GM23338 (cell line): Measurements from ENCODE around the gene OR1S2. TPM values are rescaled to one million over a fixed set of nuclear protein-coding genes. Genes with fewer than 3 reads are reported as not detected.

Source experiments
- ATAC-seq: fragments of 200-7000 bp; cut with Tn5 transposase; 3 replicates; pipeline ENCODE4 v1.9.1; 2020
- DNase-seq: peaks from one replicate; pipeline ENCODE4 v3.0.0-alpha.2; 2015; ENCODE audit warnings: low spot score
- H2AFZ ChIP-seq: fragments of 200-600 bp; sonication (generic); 2 replicates; pipeline ENCODE4 v1.8.0; 2016; ENCODE audit warnings: antibody characterized with exemption, mild to moderate bottlenecking, moderate library complexity
- H3F3A ChIP-seq: fragments of 200-600 bp; sonication (generic); replicated peaks from 2 replicates; pipeline ENCODE4 v1.8.0; 2017; ENCODE audit warnings: antibody characterized with exemption, mixed run types, low read depth
- H3K27ac ChIP-seq: fragments of 200-600 bp; sonication (generic); 2 replicates; pipeline ENCODE4 v1.6.1; 2016; ENCODE audit warnings: low read depth
- H3K27me3 ChIP-seq: fragments of 200-600 bp; sonication (generic); 2 replicates; pipeline ENCODE4 v1.8.0; 2016; ENCODE audit warnings: mild to moderate bottlenecking, mixed run types, moderate library complexity; ENCODE audit not compliant: insufficient read depth
- H3K36me3 ChIP-seq: fragments of 200-600 bp; sonication (generic); 2 replicates; pipeline ENCODE4 v1.8.0; 2016; ENCODE audit warnings: mild to moderate bottlenecking; ENCODE audit not compliant: insufficient read depth
- H3K4me1 ChIP-seq: fragments of 200-600 bp; sonication (generic); 2 replicates; pipeline ENCODE4 v1.8.0; 2016; ENCODE audit warnings: mild to moderate bottlenecking, moderate library complexity; ENCODE audit not compliant: insufficient read depth
- H3K4me2 ChIP-seq: fragments of 200-600 bp; sonication (generic); 2 replicates; pipeline ENCODE4 v1.7.1; 2017; ENCODE audit warnings: mixed run types
- H3K4me3 ChIP-seq: fragments of 200-600 bp; sonication (generic); 2 replicates; pipeline ENCODE4 v1.6.1; 2016; ENCODE audit warnings: mixed run types
- H3K79me2 ChIP-seq: fragments of 200-600 bp; sonication (generic); replicated peaks from 2 replicates; pipeline ENCODE4 v1.8.0; 2017; ENCODE audit warnings: mild to moderate bottlenecking; ENCODE audit not compliant: insufficient read depth
- H3K9me2 ChIP-seq: fragments of 200-600 bp; sonication (generic); 2 replicates; pipeline ENCODE4 v1.8.0; 2017; ENCODE audit not compliant: insufficient read depth
- H4K20me1 ChIP-seq: fragments of 200-600 bp; sonication (generic); replicated peaks from 2 replicates; pipeline ENCODE4 v1.8.0; 2017; ENCODE audit warnings: mild to moderate bottlenecking; ENCODE audit not compliant: insufficient read depth
- H3K27ac Mint-ChIP-seq: 2 replicates; pipeline ENCODE4 v1.8.0; 2020; ENCODE audit warnings: inconsistent platforms, mild to moderate bottlenecking, moderate library complexity, mixed read lengths
- H3K27me3 Mint-ChIP-seq: 3 replicates; pipeline ENCODE4 v1.8.0; 2022; ENCODE audit warnings: low read depth, mild to moderate bottlenecking, moderate library complexity, mixed read lengths, inconsistent platforms; ENCODE audit not compliant: insufficient read depth, poor library complexity
- H3K36me3 Mint-ChIP-seq: 3 replicates; pipeline ENCODE4 v1.8.0; 2021; ENCODE audit warnings: low read depth, mild to moderate bottlenecking, inconsistent platforms, moderate library complexity, mixed read lengths
- H3K4me1 Mint-ChIP-seq: 3 replicates; pipeline ENCODE4 v1.8.0; 2020; ENCODE audit warnings: mild to moderate bottlenecking, inconsistent platforms, mixed read lengths
- H3K4me3 Mint-ChIP-seq: 3 replicates; pipeline ENCODE4 v1.8.0; 2021; ENCODE audit warnings: moderate library complexity, mild to moderate bottlenecking, inconsistent platforms, mixed read lengths
- H3K9me3 Mint-ChIP-seq: 3 replicates; pipeline ENCODE4 v1.8.0; 2020; ENCODE audit warnings: moderate library complexity, mild to moderate bottlenecking, inconsistent platforms, mixed read lengths
- CREB1 ChIP-seq: fragments of 250-450 bp; sonication (Bioruptor Pico); IDR thresholded peaks from 2 replicates; pipeline ENCODE4 v1.5.0; 2020; ENCODE audit warnings: low read depth, mild to moderate bottlenecking, moderate library complexity
- ETS1 ChIP-seq: IDR thresholded peaks from 2 replicates; pipeline ENCODE4 v1.6.1; 2016; ENCODE audit warnings: antibody characterized with exemption
- EZH2 ChIP-seq: fragments of 200-600 bp; sonication (generic); IDR thresholded peaks from one replicate; pipeline ENCODE4 v1.8.0; 2017; ENCODE audit warnings: antibody characterized with exemption, mild to moderate bottlenecking, low read depth; ENCODE audit not compliant: unreplicated experiment
- EZH2phosphoT487 ChIP-seq: fragments of 200-600 bp; sonication (generic); IDR thresholded peaks from one replicate; pipeline ENCODE4 v1.8.1; 2018; ENCODE audit warnings: antibody characterized with exemption; ENCODE audit not compliant: unreplicated experiment
- JUNB ChIP-seq: IDR thresholded peaks from one replicate; pipeline ENCODE4 v1.6.1; 2016; ENCODE audit warnings: antibody characterized with exemption; ENCODE audit not compliant: unreplicated experiment
- NANOG ChIP-seq: IDR thresholded peaks from 2 replicates; pipeline ENCODE4 v1.6.1; 2016; ENCODE audit warnings: antibody characterized with exemption, borderline replicate concordance
- POLR2AphosphoS5 ChIP-seq: IDR thresholded peaks from 2 replicates; pipeline ENCODE4 v1.6.1; 2016; ENCODE audit warnings: antibody characterized with exemption, low read depth
- REST ChIP-seq: IDR thresholded peaks from one replicate; pipeline ENCODE4 v1.6.1; 2018; ENCODE audit warnings: antibody characterized with exemption; ENCODE audit not compliant: unreplicated experiment
- STAT1 ChIP-seq: IDR thresholded peaks from one replicate; pipeline ENCODE4 v1.6.1; 2016; ENCODE audit warnings: antibody characterized with exemption; ENCODE audit not compliant: unreplicated experiment
- ZNF114 ChIP-seq: fragments of 250-450 bp; sonication (Bioruptor Pico); IDR thresholded peaks from 2 replicates; pipeline ENCODE4 v1.5.0; 2020; ENCODE audit warnings: mild to moderate bottlenecking, moderate library complexity
- ZNF331 ChIP-seq: fragments of 250-450 bp; sonication (Bioruptor Pico); IDR thresholded peaks from 2 replicates; pipeline ENCODE4 v1.5.0; 2020; ENCODE audit warnings: low read depth, mild to moderate bottlenecking, moderate library complexity
- polyA plus RNA-seq: library from polyadenylated mRNA; unstranded; fragments of >200 nt; fragmentation: Nextera tagmentation; extraction: Ambion mirVana; gene quantifications from 2 replicates; pipeline ENCODE4 v1.2.1, GENCODE V29; 2016
- total RNA-seq: library from RNA; depleted of rRNA; stranded (reverse); fragments of >200 nt; shearing (Covaris generic); gene quantifications from 2 replicates; pipeline ENCODE4 v1.2.3, GENCODE V29; 2014
- TF ChIP-seq, protein P1 (sequence below), 2 experiments: fragments of 200-600 bp in 1 of 2; sonication (generic) in 1 of 2; conservative IDR thresholded peaks; 2 replicates each; pipeline versions ENCODE4 v1.5.1 to v1.6.1; 2016 to 2017; ENCODE audit warnings: antibody characterized with exemption in 2 of 2, low read depth in 2 of 2, mild to moderate bottlenecking in 2 of 2, moderate library complexity in 1 of 2
- TF ChIP-seq, protein P2 (sequence below): fragments of 250-450 bp; sonication (Bioruptor Pico); IDR thresholded peaks from 2 replicates; pipeline ENCODE4 v1.5.0; 2020; ENCODE audit warnings: mild to moderate bottlenecking, moderate library complexity

The OR1S2 gene
- total and polyA plus RNA-seq, 2 experiments from 2014 or later = not detected

GRCh38 chr11:58179648-58180047, 24.3 kb downstream of the OR1S2 start:
- Histone ChIP-seq H3K36me3 (no peaks in the 10 kb centered on the region), H3F3A (no peaks in the 10 kb centered on the region), H3K79me2 (no peaks in the 10 kb centered on the region), H3K4me1 (no peaks in the 10 kb centered on the region), H3K27ac (no peak overlapping the region), H2AFZ (no peak overlapping the region), H4K20me1 (no peaks in the 10 kb centered on the region), H3K9me2 (peaks cover 26% of the 10 kb centered on the region; the same call in 1 of the 2 replicates), H3K4me3 (no peak overlapping the region), H3K4me2 (no peak overlapping the region), H3K27me3 (no peaks in the 10 kb centered on the region)
- no peaks in the 10 kb centered on the region for H3K9me3 Mint-ChIP-seq
- H3K4me1 Mint-ChIP-seq = peaks cover 5% of the 10 kb centered on the region; the same call in 2 of the 3 replicates
- TF ChIP-seq EZH2phosphoT487 (no peak), CREB1 (CRISPR knock-in tag) (no peak), NANOG (no peak), ETS1 (no peak), POLR2AphosphoS5 (no peak), STAT1 (no peak), JUNB (no peak), EZH2 (no peak), ZNF114 (CRISPR knock-in tag) (no peak), REST (no peak), ZNF331 (CRISPR knock-in tag) (no peak)
- TF ChIP-seq, protein P1, sequence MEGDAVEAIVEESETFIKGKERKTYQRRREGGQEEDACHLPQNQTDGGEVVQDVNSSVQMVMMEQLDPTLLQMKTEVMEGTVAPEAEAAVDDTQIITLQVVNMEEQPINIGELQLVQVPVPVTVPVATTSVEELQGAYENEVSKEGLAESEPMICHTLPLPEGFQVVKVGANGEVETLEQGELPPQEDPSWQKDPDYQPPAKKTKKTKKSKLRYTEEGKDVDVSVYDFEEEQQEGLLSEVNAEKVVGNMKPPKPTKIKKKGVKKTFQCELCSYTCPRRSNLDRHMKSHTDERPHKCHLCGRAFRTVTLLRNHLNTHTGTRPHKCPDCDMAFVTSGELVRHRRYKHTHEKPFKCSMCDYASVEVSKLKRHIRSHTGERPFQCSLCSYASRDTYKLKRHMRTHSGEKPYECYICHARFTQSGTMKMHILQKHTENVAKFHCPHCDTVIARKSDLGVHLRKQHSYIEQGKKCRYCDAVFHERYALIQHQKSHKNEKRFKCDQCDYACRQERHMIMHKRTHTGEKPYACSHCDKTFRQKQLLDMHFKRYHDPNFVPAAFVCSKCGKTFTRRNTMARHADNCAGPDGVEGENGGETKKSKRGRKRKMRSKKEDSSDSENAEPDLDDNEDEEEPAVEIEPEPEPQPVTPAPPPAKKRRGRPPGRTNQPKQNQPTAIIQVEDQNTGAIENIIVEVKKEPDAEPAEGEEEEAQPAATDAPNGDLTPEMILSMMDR (conservative IDR thresholded peaks at IDR 0.05; ENCODE audit: low read depth in 2 of 2) = no peak
- TF ChIP-seq, protein P2, sequence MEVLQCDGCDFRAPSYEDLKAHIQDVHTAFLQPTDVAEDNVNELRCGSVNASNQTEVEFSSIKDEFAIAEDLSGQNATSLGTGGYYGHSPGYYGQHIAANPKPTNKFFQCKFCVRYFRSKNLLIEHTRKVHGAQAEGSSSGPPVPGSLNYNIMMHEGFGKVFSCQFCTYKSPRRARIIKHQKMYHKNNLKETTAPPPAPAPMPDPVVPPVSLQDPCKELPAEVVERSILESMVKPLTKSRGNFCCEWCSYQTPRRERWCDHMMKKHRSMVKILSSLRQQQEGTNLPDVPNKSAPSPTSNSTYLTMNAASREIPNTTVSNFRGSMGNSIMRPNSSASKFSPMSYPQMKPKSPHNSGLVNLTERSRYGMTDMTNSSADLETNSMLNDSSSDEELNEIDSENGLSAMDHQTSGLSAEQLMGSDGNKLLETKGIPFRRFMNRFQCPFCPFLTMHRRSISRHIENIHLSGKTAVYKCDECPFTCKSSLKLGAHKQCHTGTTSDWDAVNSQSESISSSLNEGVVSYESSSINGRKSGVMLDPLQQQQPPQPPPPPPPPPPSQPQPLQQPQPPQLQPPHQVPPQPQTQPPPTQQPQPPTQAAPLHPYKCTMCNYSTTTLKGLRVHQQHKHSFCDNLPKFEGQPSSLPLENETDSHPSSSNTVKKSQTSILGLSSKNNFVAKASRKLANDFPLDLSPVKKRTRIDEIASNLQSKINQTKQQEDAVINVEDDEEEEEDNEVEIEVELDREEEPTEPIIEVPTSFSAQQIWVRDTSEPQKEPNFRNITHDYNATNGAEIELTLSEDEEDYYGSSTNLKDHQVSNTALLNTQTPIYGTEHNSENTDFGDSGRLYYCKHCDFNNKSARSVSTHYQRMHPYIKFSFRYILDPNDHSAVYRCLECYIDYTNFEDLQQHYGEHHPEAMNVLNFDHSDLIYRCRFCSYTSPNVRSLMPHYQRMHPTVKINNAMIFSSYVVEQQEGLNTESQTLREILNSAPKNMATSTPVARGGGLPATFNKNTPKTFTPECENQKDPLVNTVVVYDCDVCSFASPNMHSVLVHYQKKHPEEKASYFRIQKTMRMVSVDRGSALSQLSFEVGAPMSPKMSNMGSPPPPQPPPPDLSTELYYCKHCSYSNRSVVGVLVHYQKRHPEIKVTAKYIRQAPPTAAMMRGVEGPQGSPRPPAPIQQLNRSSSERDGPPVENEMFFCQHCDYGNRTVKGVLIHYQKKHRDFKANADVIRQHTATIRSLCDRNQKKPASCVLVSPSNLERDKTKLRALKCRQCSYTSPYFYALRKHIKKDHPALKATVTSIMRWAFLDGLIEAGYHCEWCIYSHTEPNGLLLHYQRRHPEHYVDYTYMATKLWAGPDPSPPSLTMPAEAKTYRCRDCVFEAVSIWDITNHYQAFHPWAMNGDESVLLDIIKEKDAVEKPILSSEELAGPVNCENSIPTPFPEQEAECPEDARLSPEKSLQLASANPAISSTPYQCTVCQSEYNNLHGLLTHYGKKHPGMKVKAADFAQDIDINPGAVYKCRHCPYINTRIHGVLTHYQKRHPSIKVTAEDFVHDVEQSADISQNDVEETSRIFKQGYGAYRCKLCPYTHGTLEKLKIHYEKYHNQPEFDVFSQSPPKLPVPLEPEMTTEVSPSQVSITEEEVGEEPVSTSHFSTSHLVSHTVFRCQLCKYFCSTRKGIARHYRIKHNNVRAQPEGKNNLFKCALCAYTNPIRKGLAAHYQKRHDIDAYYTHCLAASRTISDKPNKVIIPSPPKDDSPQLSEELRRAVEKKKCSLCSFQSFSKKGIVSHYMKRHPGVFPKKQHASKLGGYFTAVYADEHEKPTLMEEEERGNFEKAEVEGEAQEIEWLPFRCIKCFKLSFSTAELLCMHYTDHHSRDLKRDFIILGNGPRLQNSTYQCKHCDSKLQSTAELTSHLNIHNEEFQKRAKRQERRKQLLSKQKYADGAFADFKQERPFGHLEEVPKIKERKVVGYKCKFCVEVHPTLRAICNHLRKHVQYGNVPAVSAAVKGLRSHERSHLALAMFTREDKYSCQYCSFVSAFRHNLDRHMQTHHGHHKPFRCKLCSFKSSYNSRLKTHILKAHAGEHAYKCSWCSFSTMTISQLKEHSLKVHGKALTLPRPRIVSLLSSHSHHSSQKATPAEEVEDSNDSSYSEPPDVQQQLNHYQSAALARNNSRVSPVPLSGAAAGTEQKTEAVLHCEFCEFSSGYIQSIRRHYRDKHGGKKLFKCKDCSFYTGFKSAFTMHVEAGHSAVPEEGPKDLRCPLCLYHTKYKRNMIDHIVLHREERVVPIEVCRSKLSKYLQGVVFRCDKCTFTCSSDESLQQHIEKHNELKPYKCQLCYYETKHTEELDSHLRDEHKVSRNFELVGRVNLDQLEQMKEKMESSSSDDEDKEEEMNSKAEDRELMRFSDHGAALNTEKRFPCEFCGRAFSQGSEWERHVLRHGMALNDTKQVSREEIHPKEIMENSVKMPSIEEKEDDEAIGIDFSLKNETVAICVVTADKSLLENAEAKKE = no peak
- no peaks in the 10 kb centered on the region for H3K36me3 Mint-ChIP-seq
- DNase-seq = no peak
- H3K27ac Mint-ChIP-seq = no peak overlapping the region
- H3K4me3 Mint-ChIP-seq = no peak overlapping the region
- ATAC-seq = no peak
- no peaks in the 10 kb centered on the region for H3K27me3 Mint-ChIP-seq
